CD4-positive, alpha-beta T cell (primary cell): ENCODE data around the gene PRDM16. TPM values are rescaled to one million over a fixed set of nuclear protein-coding genes. Genes with fewer than 3 reads are reported as not detected.

Experiments
- ATAC-seq: fragments of 200-7000 bp; cut with Tn5 transposase; one replicate; pipeline ENCODE4 v1.10.0; 2022; ENCODE audit warnings: mild to moderate bottlenecking; ENCODE audit not compliant: poor library complexity
- CTCF ChIA-PET: fragments of 350-600 bp; sonication (Branson Sonifier 250); formaldehyde crosslinking; loops from one replicate; lab custom pipeline; 2021; ENCODE audit warnings: antibody characterized with exemption, inconsistent platforms; lab: Charles Lee
- POLR2A ChIA-PET: fragments of 350-600 bp; sonication (Branson Sonifier 250); formaldehyde crosslinking; loops from one replicate; lab custom pipeline; 2021; ENCODE audit warnings: antibody characterized with exemption, inconsistent platforms; lab: Charles Lee
- DNase-seq, 14 experiments: peaks; one replicate each; pipeline ENCODE4 v3.0.0-alpha.2; 2013 to 2020; ENCODE audit warnings: mixed read lengths in 2 of 14
- H3K27ac ChIP-seq, 2 donors: one replicate each; pipeline versions ENCODE4 v1.5.1 to v1.7.0; 2013; ENCODE audit warnings: low read length in 2 of 2, low read depth in 1 of 2, mild to moderate bottlenecking in 1 of 2
- H3K27me3 ChIP-seq, 2 experiments: 1 replicate in 1 of 2; 2 replicates in 1 of 2; pipeline versions ENCODE4 v1.6.1 to v1.7.0; 2013; ENCODE audit warnings: low read length in 2 of 2, control low read depth in 1 of 2, mild to moderate bottlenecking in 1 of 2, moderate library complexity in 1 of 2; ENCODE audit not compliant: insufficient read depth in 2 of 2, control insufficient read depth in 1 of 2
- H3K36me3 ChIP-seq: one replicate; pipeline ENCODE4 v1.6.1; 2013; ENCODE audit warnings: low read length, control low read depth; ENCODE audit not compliant: insufficient read depth
- H3K4me1 ChIP-seq: one replicate; pipeline ENCODE4 v1.6.1; 2013; ENCODE audit warnings: low read length, control low read depth; ENCODE audit not compliant: insufficient read depth
- H3K4me3 ChIP-seq: one replicate; pipeline ENCODE4 v1.5.1; 2013; ENCODE audit warnings: mild to moderate bottlenecking, low read length, moderate library complexity
- H3K9me3 ChIP-seq, 2 experiments: 1 replicate in 1 of 2; 2 replicates in 1 of 2; pipeline versions ENCODE4 v1.6.1 to v1.7.0; 2013; ENCODE audit warnings: low read length in 2 of 2, mild to moderate bottlenecking in 2 of 2, control low read depth in 1 of 2, moderate library complexity in 1 of 2; ENCODE audit not compliant: control insufficient read depth in 1 of 2, insufficient read depth in 1 of 2
- H3K27ac Mint-ChIP-seq: one replicate; pipeline ENCODE4 v1.8.0; 2020; ENCODE audit warnings: mixed read lengths
- H3K27me3 Mint-ChIP-seq: one replicate; pipeline ENCODE4 v1.8.0; 2021; ENCODE audit warnings: mixed read lengths
- H3K36me3 Mint-ChIP-seq: one replicate; pipeline ENCODE4 v1.8.0; 2021; ENCODE audit warnings: low read depth, mixed read lengths
- H3K4me1 Mint-ChIP-seq: one replicate; pipeline ENCODE4 v1.8.0; 2021; ENCODE audit warnings: low read depth, mixed read lengths
- H3K4me3 Mint-ChIP-seq: one replicate; pipeline ENCODE4 v1.8.0; 2020; ENCODE audit warnings: mild to moderate bottlenecking, mixed read lengths
- H3K9me3 Mint-ChIP-seq: one replicate; pipeline ENCODE4 v1.8.0; 2020; ENCODE audit warnings: mixed read lengths
- CTCF ChIP-seq: fragments of 200-600 bp; IDR thresholded peaks from one replicate; pipeline ENCODE4 v1.8.0; 2022; ENCODE audit warnings: antibody characterized with exemption, mild to moderate bottlenecking
- intact Hi-C, 2 experiments: fragments of 100-400 bp; cut with DNase I in 1 of 2; cut with micrococcal nuclease in 1 of 2; formaldehyde crosslinking; loops; one replicate each; pipeline versions ENCODE4 v1.15.1 to v1.9.0; 2023 to 2025; cut with DNase I, micrococcal nuclease
- total RNA-seq, 174 experiments: library from RNA in 2 of 174; stranded (reverse) in 2 of 174; gene quantifications; one replicate each; pipeline ENCODE4 v1.2.3 and lab custom pipeline; 2021 to 2026

Gene PRDM16
- total RNA-seq, 2 experiments from 2014 or later = not detected

- H3K27me3 Mint-ChIP-seq = peaks cover 11% of the 10 kb centered on the region
- H3K4me3 ChIP-seq = no peak overlapping the region
- H3K4me1 Mint-ChIP-seq = no peaks in the 10 kb centered on the region
- peaks cover 0 to 3% of the 10 kb centered on the region in 2 experiments for H3K9me3 ChIP-seq
- no peak overlapping the region for H3K4me3 Mint-ChIP-seq
- H3K36me3 ChIP-seq = no peaks in the 10 kb centered on the region
- no peak overlapping the region for H3K27ac Mint-ChIP-seq
- H3K4me1 ChIP-seq = no peaks in the 10 kb centered on the region
- H3K9me3 Mint-ChIP-seq = no peaks in the 10 kb centered on the region
- H3K27ac ChIP-seq = no peak overlapping the region
- CTCF ChIA-PET = no interaction called here
- TF ChIP-seq CTCF = no peak
- DNase-seq = no peak
- intact Hi-C loops = no loop called here
- H3K36me3 Mint-ChIP-seq = no peaks in the 10 kb centered on the region
- ATAC-seq = no peak
- H3K27me3 ChIP-seq = peaks cover 3 to 11% of the 10 kb centered on the region in 2 experiments
- POLR2A ChIA-PET = no interaction called here
Measured at GRCh38 chr1:3439346-3440299, 370.6 kb downstream of the PRDM16 start.

- Histone ChIP-seq H3K4me3 (no peak overlapping the region), H3K36me3 (no peaks in the 10 kb centered on the region), H3K4me1 (no peaks in the 10 kb centered on the region), H3K27ac (no peak overlapping the region), H3K27me3 (peaks cover 3 to 11% of the 10 kb centered on the region in 2 experiments), H3K9me3 (peaks cover 0 to 9% of the 10 kb centered on the region in 2 experiments)
- ATAC-seq = no peak
- Mint-ChIP-seq H3K27ac (no peak overlapping the region), H3K9me3 (no peaks in the 10 kb centered on the region), H3K36me3 (no peaks in the 10 kb centered on the region), H3K4me1 (no peaks in the 10 kb centered on the region), H3K4me3 (no peak overlapping the region), H3K27me3 (peaks cover 11% of the 10 kb centered on the region)
- intact Hi-C loops = no loop called here
- TF ChIP-seq CTCF = no peak
- CTCF ChIA-PET = no interaction called here
- DNase-seq = no peak
- POLR2A ChIA-PET = no interaction called here
Measured at GRCh38 chr1:3440300-3440681, 371.3 kb downstream of the PRDM16 start.

- intact Hi-C loops = no loop called here
- Histone ChIP-seq H3K4me1 (no peaks in the 10 kb centered on the region), H3K27ac (no peak overlapping the region), H3K27me3 (peaks cover 3 to 11% of the 10 kb centered on the region in 2 experiments), H3K36me3 (no peaks in the 10 kb centered on the region), H3K9me3 (peaks cover 0 to 13% of the 10 kb centered on the region in 2 experiments), H3K4me3 (no peak overlapping the region)
- Mint-ChIP-seq H3K9me3 (no peaks in the 10 kb centered on the region), H3K36me3 (no peaks in the 10 kb centered on the region), H3K4me1 (no peaks in the 10 kb centered on the region), H3K27ac (no peak overlapping the region), H3K4me3 (no peak overlapping the region), H3K27me3 (peaks cover 11% of the 10 kb centered on the region)
- ATAC-seq (no peak), DNase-seq (no peak)
- POLR2A ChIA-PET = no interaction called here
- no peak for TF ChIP-seq CTCF
- CTCF ChIA-PET = no interaction called here
Measured at GRCh38 chr1:3440711-3441409, 371.9 kb downstream of the PRDM16 start.
